ENCODE measurements around the gene APOO. TPM values are rescaled to one million over a fixed set of nuclear protein-coding genes. Genes with fewer than 3 reads are reported as not detected.
A peak's percentile ranks its signal among the peaks of the same experiment; 100 is the strongest.

APOO gene
- total and polyA plus RNA-seq, 2 of the 13 experiments (the other 11 are each of a cell fraction or from before 2014, with no cell fraction given): 9.7 to 22.1 TPM

DNA sequence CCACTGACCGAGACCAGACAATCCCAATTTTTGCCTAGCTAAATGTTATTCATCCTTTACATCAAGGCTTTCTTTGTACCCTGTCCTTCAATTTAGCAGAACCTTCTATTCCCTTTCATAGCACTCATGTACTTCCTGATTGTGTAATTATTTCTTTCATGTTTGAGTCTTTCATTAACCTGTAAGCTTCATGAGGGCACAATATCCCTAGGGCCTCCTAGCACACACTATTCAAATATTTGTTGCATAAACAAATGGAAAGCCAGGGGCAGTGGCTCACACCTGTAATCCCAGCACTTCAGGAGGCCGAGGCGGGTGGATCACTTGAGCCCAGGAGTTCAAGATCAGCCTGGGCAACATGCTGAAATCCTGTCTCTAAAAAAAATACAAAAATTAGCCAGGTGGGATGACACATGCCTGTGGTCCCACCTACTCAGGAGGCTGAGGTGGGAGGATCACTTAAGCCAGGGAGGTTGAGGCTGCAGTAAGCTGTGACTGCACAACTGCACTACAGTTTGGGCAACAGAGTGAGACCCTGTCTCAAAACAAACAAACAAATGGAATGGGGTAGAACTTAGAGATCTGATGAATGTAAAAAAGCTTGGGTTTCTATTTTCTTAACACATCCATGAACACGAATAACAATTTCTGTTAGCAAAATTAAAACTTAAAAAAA, 65.8 kb downstream of the APOO start (continued):
- TF ChIP-seq FOSL2 (CRISPR knock-in tag; IDR thresholded peaks at IDR 0.05) (peak; percentile 73), KAT2B (IDR thresholded peaks at IDR 0.05; ENCODE audit: borderline replicate concordance, low read depth, low read length) (no peak), ZNF343 (CRISPR knock-in tag; IDR thresholded peaks at IDR 0.05) (no peak), ZNF776 (CRISPR knock-in tag; IDR thresholded peaks at IDR 0.05) (no peak), FLYWCH1 (CRISPR knock-in tag; IDR thresholded peaks at IDR 0.05) (no peak), ZNF17 (CRISPR knock-in tag; IDR thresholded peaks at IDR 0.05) (no peak), ZNF530 (CRISPR knock-in tag; IDR thresholded peaks at IDR 0.05; ENCODE audit: low read depth) (no peak), SMC3 (IDR thresholded peaks at IDR 0.05; ENCODE audit: low read length) (no peak), ZSCAN30 (CRISPR knock-in tag; IDR thresholded peaks at IDR 0.05) (no peak), ZNF260 (CRISPR knock-in tag; IDR thresholded peaks at IDR 0.05; ENCODE audit: borderline replicate concordance, low read depth) (no peak), KLF6 (CRISPR knock-in tag; IDR thresholded peaks at IDR 0.05) (no peak), RARG (CRISPR knock-in tag; IDR thresholded peaks at IDR 0.05; ENCODE audit: low read depth) (no peak), ZMYM4 (CRISPR knock-in tag; IDR thresholded peaks at IDR 0.05) (peak; percentile 41; the same call in 1 of the 2 replicates), ZBTB20 (CRISPR knock-in tag; IDR thresholded peaks at IDR 0.05; ENCODE audit: borderline replicate concordance, low read depth) (no peak; the same call in 1 of the 2 replicates), REPIN1 (CRISPR knock-in tag; IDR thresholded peaks at IDR 0.05; ENCODE audit: borderline replicate concordance, low read depth) (0 out of 2 replicates have a peak, but pooled peaks have one; percentile 36), ZNF816 (CRISPR knock-in tag; IDR thresholded peaks at IDR 0.05; ENCODE audit: borderline replicate concordance) (no peak), SOX6 (IDR thresholded peaks at IDR 0.05) (no peak), SOX6 (CRISPR knock-in tag; IDR thresholded peaks at IDR 0.05) (peak; percentile 87), ZNF790 (CRISPR knock-in tag; IDR thresholded peaks at IDR 0.05; ENCODE audit: borderline replicate concordance) (no peak)
- TF ChIP-seq, protein P1, sequence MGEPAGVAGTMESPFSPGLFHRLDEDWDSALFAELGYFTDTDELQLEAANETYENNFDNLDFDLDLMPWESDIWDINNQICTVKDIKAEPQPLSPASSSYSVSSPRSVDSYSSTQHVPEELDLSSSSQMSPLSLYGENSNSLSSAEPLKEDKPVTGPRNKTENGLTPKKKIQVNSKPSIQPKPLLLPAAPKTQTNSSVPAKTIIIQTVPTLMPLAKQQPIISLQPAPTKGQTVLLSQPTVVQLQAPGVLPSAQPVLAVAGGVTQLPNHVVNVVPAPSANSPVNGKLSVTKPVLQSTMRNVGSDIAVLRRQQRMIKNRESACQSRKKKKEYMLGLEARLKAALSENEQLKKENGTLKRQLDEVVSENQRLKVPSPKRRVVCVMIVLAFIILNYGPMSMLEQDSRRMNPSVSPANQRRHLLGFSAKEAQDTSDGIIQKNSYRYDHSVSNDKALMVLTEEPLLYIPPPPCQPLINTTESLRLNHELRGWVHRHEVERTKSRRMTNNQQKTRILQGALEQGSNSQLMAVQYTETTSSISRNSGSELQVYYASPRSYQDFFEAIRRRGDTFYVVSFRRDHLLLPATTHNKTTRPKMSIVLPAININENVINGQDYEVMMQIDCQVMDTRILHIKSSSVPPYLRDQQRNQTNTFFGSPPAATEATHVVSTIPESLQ (CRISPR knock-in tag; conservative IDR thresholded peaks at IDR 0.05): no peak
- TF ChIP-seq, protein P2, sequence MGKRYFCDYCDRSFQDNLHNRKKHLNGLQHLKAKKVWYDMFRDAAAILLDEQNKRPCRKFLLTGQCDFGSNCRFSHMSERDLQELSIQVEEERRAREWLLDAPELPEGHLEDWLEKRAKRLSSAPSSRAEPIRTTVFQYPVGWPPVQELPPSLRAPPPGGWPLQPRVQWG (CRISPR knock-in tag; IDR thresholded peaks at IDR 0.05; ENCODE audit: borderline replicate concordance, low read depth): no peak
- TF ChIP-seq, protein P3, sequence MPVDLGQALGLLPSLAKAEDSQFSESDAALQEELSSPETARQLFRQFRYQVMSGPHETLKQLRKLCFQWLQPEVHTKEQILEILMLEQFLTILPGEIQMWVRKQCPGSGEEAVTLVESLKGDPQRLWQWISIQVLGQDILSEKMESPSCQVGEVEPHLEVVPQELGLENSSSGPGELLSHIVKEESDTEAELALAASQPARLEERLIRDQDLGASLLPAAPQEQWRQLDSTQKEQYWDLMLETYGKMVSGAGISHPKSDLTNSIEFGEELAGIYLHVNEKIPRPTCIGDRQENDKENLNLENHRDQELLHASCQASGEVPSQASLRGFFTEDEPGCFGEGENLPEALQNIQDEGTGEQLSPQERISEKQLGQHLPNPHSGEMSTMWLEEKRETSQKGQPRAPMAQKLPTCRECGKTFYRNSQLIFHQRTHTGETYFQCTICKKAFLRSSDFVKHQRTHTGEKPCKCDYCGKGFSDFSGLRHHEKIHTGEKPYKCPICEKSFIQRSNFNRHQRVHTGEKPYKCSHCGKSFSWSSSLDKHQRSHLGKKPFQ (CRISPR knock-in tag; IDR thresholded peaks at IDR 0.05; ENCODE audit: insufficient replicate concordance): peak; percentile 92
- TF ChIP-seq, protein P4, sequence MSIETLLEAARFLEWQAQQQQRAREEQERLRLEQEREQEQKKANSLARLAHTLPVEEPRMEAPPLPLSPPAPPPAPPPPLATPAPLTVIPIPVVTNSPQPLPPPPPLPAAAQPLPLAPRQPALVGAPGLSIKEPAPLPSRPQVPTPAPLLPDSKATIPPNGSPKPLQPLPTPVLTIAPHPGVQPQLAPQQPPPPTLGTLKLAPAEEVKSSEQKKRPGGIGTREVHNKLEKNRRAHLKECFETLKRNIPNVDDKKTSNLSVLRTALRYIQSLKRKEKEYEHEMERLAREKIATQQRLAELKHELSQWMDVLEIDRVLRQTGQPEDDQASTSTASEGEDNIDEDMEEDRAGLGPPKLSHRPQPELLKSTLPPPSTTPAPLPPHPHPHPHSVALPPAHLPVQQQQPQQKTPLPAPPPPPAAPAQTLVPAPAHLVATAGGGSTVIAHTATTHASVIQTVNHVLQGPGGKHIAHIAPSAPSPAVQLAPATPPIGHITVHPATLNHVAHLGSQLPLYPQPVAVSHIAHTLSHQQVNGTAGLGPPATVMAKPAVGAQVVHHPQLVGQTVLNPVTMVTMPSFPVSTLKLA (IDR thresholded peaks at IDR 0.05): no peak
- TF ChIP-seq, protein P5, sequence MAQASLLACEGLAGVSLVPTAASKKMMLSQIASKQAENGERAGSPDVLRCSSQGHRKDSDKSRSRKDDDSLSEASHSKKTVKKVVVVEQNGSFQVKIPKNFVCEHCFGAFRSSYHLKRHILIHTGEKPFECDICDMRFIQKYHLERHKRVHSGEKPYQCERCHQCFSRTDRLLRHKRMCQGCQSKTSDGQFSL (CRISPR knock-in tag; IDR thresholded peaks at IDR 0.05): no peak
- TF ChIP-seq, protein P6, sequence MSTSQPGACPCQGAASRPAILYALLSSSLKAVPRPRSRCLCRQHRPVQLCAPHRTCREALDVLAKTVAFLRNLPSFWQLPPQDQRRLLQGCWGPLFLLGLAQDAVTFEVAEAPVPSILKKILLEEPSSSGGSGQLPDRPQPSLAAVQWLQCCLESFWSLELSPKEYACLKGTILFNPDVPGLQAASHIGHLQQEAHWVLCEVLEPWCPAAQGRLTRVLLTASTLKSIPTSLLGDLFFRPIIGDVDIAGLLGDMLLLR (CRISPR knock-in tag; IDR thresholded peaks at IDR 0.05): no peak
